HEK293 (cell line): ENCODE results near the gene KCP.

Experiments used
- CTCF ChIA-PET: fragments of 350-600 bp; formaldehyde crosslinking; extraction: SDS; loops from one replicate; lab custom pipeline; 2021; ENCODE audit warnings: antibody characterized with exemption; lab: Yijun Ruan, JAX
- POLR2A ChIA-PET: fragments of 300-600 bp; formaldehyde crosslinking; extraction: SDS; loops from one replicate; lab custom pipeline; 2020; ENCODE audit warnings: antibody characterized with exemption, inconsistent platforms; lab: Yijun Ruan, JAX
- H3K27ac ChIP-seq: fragments of 200-500 bp; sonication (Bioruptor generic); 2 replicates; pipeline ENCODE4 v1.5.1; 2014; ENCODE audit warnings: low read depth, low read length, control low read depth, inconsistent platforms; ENCODE audit errors: extremely low read depth
- H3K36me3 ChIP-seq, 2 experiments: fragments of 200-500 bp in 1 of 2; sonication (Bioruptor generic) in 1 of 2; 1 replicate in 1 of 2; 2 replicates in 1 of 2; pipeline ENCODE4 v1.5.1; 2014 to 2017; ENCODE audit warnings: inconsistent platforms in 2 of 2, low read length in 2 of 2; ENCODE audit not compliant: control insufficient read depth in 2 of 2, insufficient read depth in 1 of 2
- H3K4me1 ChIP-seq: fragments of 200-500 bp; sonication (Bioruptor generic); 2 replicates; pipeline ENCODE4 v1.5.1; 2014; ENCODE audit warnings: mild to moderate bottlenecking, low read length, inconsistent platforms; ENCODE audit not compliant: control insufficient read depth, insufficient read depth
- H3K4me3 ChIP-seq: 2 replicates; pipeline ENCODE4 v1.5.1; 2011; ENCODE audit warnings: low read depth, mild to moderate bottlenecking, control low read depth, low read length, moderate library complexity
- H3K9me3 ChIP-seq: fragments of 200-500 bp; sonication (Bioruptor generic); 2 replicates; pipeline ENCODE4 v1.5.1; 2014; ENCODE audit warnings: low read depth, low read length, inconsistent platforms; ENCODE audit not compliant: control insufficient read depth, insufficient read depth
- BCL11A ChIP-seq: fragments of 450-650 bp; formaldehyde crosslinking; IDR thresholded peaks from 2 replicates; pipeline ENCODE4 v1.5.1; 2016; ENCODE audit warnings: low read depth, missing biosample characterization, missing genetic modification characterization
- BCL6B ChIP-seq: fragments of 450-650 bp; formaldehyde crosslinking; IDR thresholded peaks from 2 replicates; pipeline ENCODE4 v1.5.1; 2017; ENCODE audit warnings: missing biosample characterization, missing genetic modification characterization
- HOXA7 ChIP-seq: sonication (generic); formaldehyde crosslinking; IDR thresholded peaks from 2 replicates; pipeline ENCODE4 v1.8.1; 2022; ENCODE audit warnings: missing genetic modification reagents, borderline replicate concordance
- HOXD13 ChIP-seq: sonication (generic); formaldehyde crosslinking; IDR thresholded peaks from 2 replicates; pipeline ENCODE4 v1.8.0; 2022; ENCODE audit warnings: missing genetic modification reagents, borderline replicate concordance
- OSR2 ChIP-seq: fragments of 450-650 bp; formaldehyde crosslinking; IDR thresholded peaks from 2 replicates; pipeline ENCODE4 v1.5.1; 2016; ENCODE audit warnings: missing biosample characterization, missing genetic modification characterization
- ZBTB1 ChIP-seq: fragments of 450-650 bp; formaldehyde crosslinking; IDR thresholded peaks from 2 replicates; pipeline ENCODE4 v1.5.1; 2016; ENCODE audit warnings: missing biosample characterization, missing genetic modification characterization
- ZBTB7A ChIP-seq: fragments of 450-650 bp; formaldehyde crosslinking; IDR thresholded peaks from 2 replicates; pipeline ENCODE4 v1.5.1; 2016; ENCODE audit warnings: low read depth, missing biosample characterization, missing genetic modification characterization
- ZFP41 ChIP-seq: fragments of 450-650 bp; formaldehyde crosslinking; IDR thresholded peaks from 2 replicates; pipeline ENCODE4 v1.5.1; 2016; ENCODE audit warnings: missing biosample characterization, missing genetic modification characterization, borderline replicate concordance
- ZNF140 ChIP-seq: fragments of 450-650 bp; formaldehyde crosslinking; IDR thresholded peaks from 2 replicates; pipeline ENCODE4 v1.5.1; 2016; ENCODE audit warnings: missing biosample characterization, missing genetic modification characterization
- ZNF146 ChIP-seq: fragments of 450-650 bp; formaldehyde crosslinking; IDR thresholded peaks from 2 replicates; pipeline ENCODE4 v1.5.1; 2016; ENCODE audit warnings: missing biosample characterization, missing genetic modification characterization
- ZNF16 ChIP-seq: fragments of 450-650 bp; formaldehyde crosslinking; IDR thresholded peaks from 2 replicates; pipeline ENCODE4 v1.5.1; 2016; ENCODE audit warnings: low read depth, missing biosample characterization, missing genetic modification characterization
- ZNF2 ChIP-seq: fragments of 450-650 bp; formaldehyde crosslinking; IDR thresholded peaks from 2 replicates; pipeline ENCODE4 v1.5.1; 2016; ENCODE audit warnings: missing biosample characterization, missing genetic modification characterization
- ZNF274 ChIP-seq, 2 experiments: fragments of 200-500 bp in 1 of 2; fragments of 450-650 bp in 1 of 2; sonication (Bioruptor generic) in 1 of 2; formaldehyde crosslinking in 1 of 2; IDR thresholded peaks; 2 replicates each; pipeline versions ENCODE4 v1.5.1 to v1.6.1; 2014 to 2016; ENCODE audit warnings: borderline replicate concordance in 1 of 2, inconsistent platforms in 1 of 2, low read length in 1 of 2, missing biosample characterization in 1 of 2, missing genetic modification characterization in 1 of 2
- ZNF292 ChIP-seq: fragments of 450-650 bp; formaldehyde crosslinking; IDR thresholded peaks from 2 replicates; pipeline ENCODE4 v1.5.1; 2016; ENCODE audit warnings: low read depth, missing biosample characterization, missing genetic modification characterization, borderline replicate concordance
- ZNF302 ChIP-seq: fragments of 450-650 bp; formaldehyde crosslinking; IDR thresholded peaks from 2 replicates; pipeline ENCODE4 v1.5.1; 2016; ENCODE audit warnings: missing biosample characterization, missing genetic modification characterization, low read depth
- ZNF394 ChIP-seq: fragments of 450-650 bp; formaldehyde crosslinking; IDR thresholded peaks from 2 replicates; pipeline ENCODE4 v1.5.1; 2016; ENCODE audit warnings: missing biosample characterization, missing genetic modification characterization, mild to moderate bottlenecking, moderate library complexity, borderline replicate concordance
- ZNF473 ChIP-seq: fragments of 450-650 bp; formaldehyde crosslinking; IDR thresholded peaks from 2 replicates; pipeline ENCODE4 v1.5.1; 2017; ENCODE audit warnings: missing biosample characterization, missing genetic modification characterization
- ZNF48 ChIP-seq: fragments of 450-650 bp; formaldehyde crosslinking; IDR thresholded peaks from 2 replicates; pipeline ENCODE4 v1.5.1; 2016; ENCODE audit warnings: missing biosample characterization, missing genetic modification characterization
- ZNF488 ChIP-seq: fragments of 450-650 bp; formaldehyde crosslinking; IDR thresholded peaks from 2 replicates; pipeline ENCODE4 v1.5.1; 2016; ENCODE audit warnings: missing biosample characterization, missing genetic modification characterization
- ZNF521 ChIP-seq: fragments of 450-650 bp; formaldehyde crosslinking; IDR thresholded peaks from 2 replicates; pipeline ENCODE4 v1.5.1; 2017; ENCODE audit warnings: missing biosample characterization, mild to moderate bottlenecking, missing genetic modification characterization
- ZNF560 ChIP-seq: fragments of 450-650 bp; formaldehyde crosslinking; IDR thresholded peaks from 2 replicates; pipeline ENCODE4 v1.5.1; 2017; ENCODE audit warnings: missing biosample characterization, missing genetic modification characterization, borderline replicate concordance
- ZNF571 ChIP-seq: fragments of 450-650 bp; formaldehyde crosslinking; IDR thresholded peaks from 2 replicates; pipeline ENCODE4 v1.5.0; 2017; ENCODE audit warnings: missing biosample characterization, missing genetic modification characterization
- ZNF585B ChIP-seq: fragments of 450-650 bp; formaldehyde crosslinking; IDR thresholded peaks from 2 replicates; pipeline ENCODE4 v1.5.1; 2016; ENCODE audit warnings: missing biosample characterization, missing genetic modification characterization
- ZNF645 ChIP-seq: fragments of 450-650 bp; formaldehyde crosslinking; IDR thresholded peaks from 2 replicates; pipeline ENCODE4; 2016; ENCODE audit warnings: missing biosample characterization, missing genetic modification characterization
- ZNF658 ChIP-seq: fragments of 450-650 bp; formaldehyde crosslinking; IDR thresholded peaks from 2 replicates; pipeline ENCODE4; 2016; ENCODE audit warnings: missing biosample characterization, missing genetic modification characterization
- ZNF664 ChIP-seq: fragments of 450-650 bp; formaldehyde crosslinking; IDR thresholded peaks from 2 replicates; pipeline ENCODE4 v1.5.1; 2016; ENCODE audit warnings: missing biosample characterization, missing genetic modification characterization
- ZNF677 ChIP-seq: fragments of 450-650 bp; IDR thresholded peaks from 2 replicates; pipeline ENCODE4 v1.5.0; 2018; ENCODE audit warnings: missing biosample characterization, mild to moderate bottlenecking, missing genetic modification characterization, moderate library complexity
- ZNF692 ChIP-seq: fragments of 450-650 bp; formaldehyde crosslinking; IDR thresholded peaks from 2 replicates; pipeline ENCODE4 v1.5.1; 2016; ENCODE audit warnings: missing biosample characterization, missing genetic modification characterization
- ZNF791 ChIP-seq: fragments of 450-650 bp; formaldehyde crosslinking; IDR thresholded peaks from 2 replicates; pipeline ENCODE4 v1.5.1; 2016; ENCODE audit warnings: missing biosample characterization, missing genetic modification characterization
- ZSCAN18 ChIP-seq: fragments of 450-650 bp; formaldehyde crosslinking; IDR thresholded peaks from 2 replicates; pipeline ENCODE4 v1.5.1; 2016; ENCODE audit warnings: missing biosample characterization, missing genetic modification characterization
- ZSCAN4 ChIP-seq: fragments of 450-650 bp; formaldehyde crosslinking; IDR thresholded peaks from 2 replicates; pipeline ENCODE4 v1.5.1; 2017; ENCODE audit warnings: missing biosample characterization, missing genetic modification characterization

Gene KCP

GRCh38 chr7:128888039-128888755 lies 22.3 kb downstream of the KCP start:
- Histone ChIP-seq H3K9me3 (no peaks in the 10 kb centered on the region), H3K4me3 (no peak overlapping the region), H3K36me3 (no peaks in the 10 kb centered on the region), H3K4me1 (no peaks in the 10 kb centered on the region), H3K27ac (no peak overlapping the region)
- CTCF ChIA-PET, result interaction anchor here (0.6 kb wide), 2 partner anchors 16 to 414 kb away, joined by 4 read pairs; no protein-coding TSS in a partner anchor
- POLR2A ChIA-PET, result no interaction called here
- TF ChIP-seq ZNF560 (tag by site-specific recombination) (no peak), ZNF302 (tag by site-specific recombination) (no peak), ZNF645 (tag by site-specific recombination) (0 out of 2 replicates have a peak, but pooled peaks have one; percentile 25), ZNF16 (no peak), ZBTB7A (tag by site-specific recombination) (no peak), ZNF2 (tag by site-specific recombination) (no peak), ZNF394 (no peak), ZNF791 (tag by site-specific recombination) (no peak), HOXA7 (CRISPR knock-in tag) (no peak), ZNF692 (tag by site-specific recombination) (no peak), ZNF473 (tag by site-specific recombination) (peak; percentile 5; the same call in 1 of the 2 replicates), ZNF585B (tag by site-specific recombination) (no peak), ZNF571 (tag by site-specific recombination) (no peak), ZFP41 (no peak), HOXD13 (CRISPR knock-in tag) (no peak), ZNF488 (0 out of 2 replicates have a peak, but pooled peaks have one; percentile 40), OSR2 (tag by site-specific recombination) (no peak), ZNF292 (tag by site-specific recombination) (no peak), ZSCAN18 (no peak), ZNF48 (tag by site-specific recombination) (no peak), ZNF521 (tag by site-specific recombination) (0 out of 2 replicates have a peak, but pooled peaks have one; percentile 81), ZNF664 (tag by site-specific recombination) (no peak), ZBTB1 (tag by site-specific recombination) (no peak), BCL11A (no peak), ZNF677 (tag by site-specific recombination) (no peak), ZNF140 (tag by site-specific recombination) (no peak), ZNF274 (IDR thresholded peaks at IDR 0.05; ENCODE audit: low read length) (no peak), ZNF274 (tag by site-specific recombination; IDR thresholded peaks at IDR 0.05; ENCODE audit: borderline replicate concordance) (0 out of 2 replicates have a peak, but pooled peaks have one; percentile 38), ZNF658 (no peak), BCL6B (tag by site-specific recombination) (0 out of 2 replicates have a peak, but pooled peaks have one; percentile 5), ZSCAN4 (peak; percentile 77), ZNF146 (tag by site-specific recombination) (0 out of 2 replicates have a peak, but pooled peaks have one; percentile 2)
